PC-3 (cell line): Measurements from ENCODE around the gene PCBP1. TPM values are rescaled to one million over a fixed set of nuclear protein-coding genes. Genes with fewer than 3 reads are reported as not detected.
A peak's percentile ranks its signal among the peaks of the same experiment; 100 is the strongest.
"Not testable (repeated sequence)": the region's sequence is repeated elsewhere in the genome, so short reads cannot be mapped to it uniquely, and the experiment has no call there.

Experiments used
- ATAC-seq: fragments of 200-7000 bp; cut with Tn5 transposase; 2 replicates; pipeline ENCODE4 v1.9.1; 2020; ENCODE audit warnings: mild to moderate bottlenecking, moderate library complexity
- BruUV-seq: library from RNA; stranded (reverse); fragments of 400-500 nt; replicated peaks from 2 replicates; lab custom pipeline; 2021; lab: Mats Ljungman, UMichigan
- CTCF ChIA-PET: fragments of 300-600 bp; sonication (Branson Sonifier 250); formaldehyde crosslinking; loops from one replicate; lab custom pipeline; 2022; ENCODE audit warnings: antibody characterized with exemption; lab: Charles Lee
- POLR2A ChIA-PET: fragments of 300-600 bp; sonication (Branson Sonifier 250); formaldehyde crosslinking; loops from one replicate; lab custom pipeline; 2022; ENCODE audit warnings: antibody characterized with exemption; ENCODE audit not compliant: unreplicated experiment; lab: Charles Lee
- DNase-seq: peaks from one replicate; pipeline ENCODE4 v3.0.0-alpha.2; 2015
- H2AFZ ChIP-seq: fragments of 300-600 bp; sonication (generic); 2 replicates; pipeline ENCODE4 v1.6.0; 2016; ENCODE audit warnings: antibody characterized with exemption, low read length
- H3F3A ChIP-seq: fragments of 300-600 bp; sonication (generic); one replicate; pipeline ENCODE4 v1.6.0; 2017; ENCODE audit warnings: antibody characterized with exemption, low read length, control low read depth, mild to moderate bottlenecking; ENCODE audit not compliant: unreplicated experiment
- H3K27ac ChIP-seq: fragments of 300-600 bp; sonication (generic); 2 replicates; pipeline ENCODE4 v1.5.1; 2016; ENCODE audit warnings: mild to moderate bottlenecking, low read length
- H3K27me3 ChIP-seq: fragments of 300-600 bp; sonication (generic); 2 replicates; pipeline ENCODE4 v1.6.1; 2016; ENCODE audit warnings: low read length, mixed read lengths
- H3K36me3 ChIP-seq: fragments of 300-600 bp; sonication (generic); 2 replicates; pipeline ENCODE4 v1.6.1; 2016; ENCODE audit warnings: low read depth, mixed run types, low read length, mixed read lengths
- H3K4me1 ChIP-seq: fragments of 300-600 bp; sonication (generic); 2 replicates; pipeline ENCODE4 v1.5.1; 2016; ENCODE audit warnings: low read length; ENCODE audit not compliant: insufficient read depth
- H3K4me2 ChIP-seq: fragments of 300-600 bp; sonication (generic); 2 replicates; pipeline ENCODE4 v1.6.0; 2016; ENCODE audit warnings: low read length
- H3K4me3 ChIP-seq: fragments of 300-600 bp; sonication (generic); 2 replicates; pipeline ENCODE4 v1.5.1; 2016; ENCODE audit warnings: mild to moderate bottlenecking, low read length, mixed read lengths
- H3K79me2 ChIP-seq: fragments of 300-600 bp; sonication (generic); 2 replicates; pipeline ENCODE4 v1.6.1; 2017; ENCODE audit warnings: low read length, mixed read lengths
- H3K9ac ChIP-seq: fragments of 300-600 bp; sonication (generic); 2 replicates; pipeline ENCODE4 v1.6.0; 2016; ENCODE audit warnings: mild to moderate bottlenecking, low read length
- H3K9me2 ChIP-seq: fragments of 300-600 bp; sonication (generic); replicated peaks from 2 replicates; pipeline ENCODE4 v1.6.1; 2016; ENCODE audit warnings: mixed run types, low read length, mixed read lengths
- H3K9me3 ChIP-seq: fragments of 300-600 bp; sonication (generic); 2 replicates; pipeline ENCODE4 v1.6.1; 2016; ENCODE audit warnings: low read length, mixed read lengths
- H4K20me1 ChIP-seq: fragments of 300-600 bp; sonication (generic); 2 replicates; pipeline ENCODE4 v1.6.1; 2016; ENCODE audit warnings: low read length, mixed read lengths
- EZH2 ChIP-seq: fragments of 300-600 bp; sonication (generic); IDR thresholded peaks from one replicate; pipeline ENCODE4 v1.6.1; 2017; ENCODE audit warnings: antibody characterized with exemption, mild to moderate bottlenecking, low read length; ENCODE audit not compliant: unreplicated experiment
- EZH2phosphoT487 ChIP-seq: fragments of 300-600 bp; sonication (generic); IDR thresholded peaks from 2 replicates; pipeline ENCODE4 v1.6.1; 2018; ENCODE audit warnings: mild to moderate bottlenecking, antibody characterized with exemption, low read length, borderline replicate concordance
- intact Hi-C: fragments of 100-400 bp; cut with micrococcal nuclease; formaldehyde crosslinking; loops from 2 replicates; pipeline ENCODE4 v1.9.0; 2023
- total RNA-seq: library from RNA; depleted of rRNA; stranded (reverse); fragments of >200 nt; gene quantifications from 2 replicates; pipeline ENCODE4 v1.2.3, GENCODE V29; 2014
- TF ChIP-seq, protein P1 (sequence below): fragments of 300-600 bp; sonication (generic); conservative IDR thresholded peaks from 2 replicates; pipeline ENCODE4 v1.5.1; 2017; ENCODE audit warnings: antibody characterized with exemption, low read depth, mild to moderate bottlenecking, low read length

Gene PCBP1
- total RNA-seq, 1 experiment from 2014 or later = 39.2 TPM

GRCh38 chr2:70090706-70091334 lies 3.5 kb downstream of the PCBP1 start:
- H3K36me3 ChIP-seq = peaks cover 15% of the 10 kb centered on the region
- no peaks in the 10 kb centered on the region for H3K9me3 ChIP-seq
- no peaks in the 10 kb centered on the region for H3K9me2 ChIP-seq
- DNase-seq (no peak), ATAC-seq (no peak)
- H3K4me3 ChIP-seq = no peak overlapping the region
- peaks cover 35% of the 10 kb centered on the region for H3K4me1 ChIP-seq
- peaks cover 10% of the 10 kb centered on the region for H4K20me1 ChIP-seq
- H3K9ac ChIP-seq = no peak overlapping the region
- no TSS peak for BruUV-seq
- peaks cover 41% of the 10 kb centered on the region for H3K79me2 ChIP-seq
- ChIA-PET POLR2A (interaction anchor here (0.6 kb wide), 1 partner anchor 63 kb away, joined by 24 read pairs; no protein-coding TSS in a partner anchor), CTCF (no interaction called here)
- peak overlapping the region; percentile 98; the same call in 1 of the 2 replicates for H3K4me2 ChIP-seq
- no peak overlapping the region for H2AFZ ChIP-seq
- no peaks in the 10 kb centered on the region for H3K27me3 ChIP-seq
- TF ChIP-seq, protein P1, sequence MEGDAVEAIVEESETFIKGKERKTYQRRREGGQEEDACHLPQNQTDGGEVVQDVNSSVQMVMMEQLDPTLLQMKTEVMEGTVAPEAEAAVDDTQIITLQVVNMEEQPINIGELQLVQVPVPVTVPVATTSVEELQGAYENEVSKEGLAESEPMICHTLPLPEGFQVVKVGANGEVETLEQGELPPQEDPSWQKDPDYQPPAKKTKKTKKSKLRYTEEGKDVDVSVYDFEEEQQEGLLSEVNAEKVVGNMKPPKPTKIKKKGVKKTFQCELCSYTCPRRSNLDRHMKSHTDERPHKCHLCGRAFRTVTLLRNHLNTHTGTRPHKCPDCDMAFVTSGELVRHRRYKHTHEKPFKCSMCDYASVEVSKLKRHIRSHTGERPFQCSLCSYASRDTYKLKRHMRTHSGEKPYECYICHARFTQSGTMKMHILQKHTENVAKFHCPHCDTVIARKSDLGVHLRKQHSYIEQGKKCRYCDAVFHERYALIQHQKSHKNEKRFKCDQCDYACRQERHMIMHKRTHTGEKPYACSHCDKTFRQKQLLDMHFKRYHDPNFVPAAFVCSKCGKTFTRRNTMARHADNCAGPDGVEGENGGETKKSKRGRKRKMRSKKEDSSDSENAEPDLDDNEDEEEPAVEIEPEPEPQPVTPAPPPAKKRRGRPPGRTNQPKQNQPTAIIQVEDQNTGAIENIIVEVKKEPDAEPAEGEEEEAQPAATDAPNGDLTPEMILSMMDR = no peak
- TF ChIP-seq EZH2 (no peak), EZH2phosphoT487 (no peak)
- intact Hi-C loops = no loop called here
- peaks cover 4% of the 10 kb centered on the region for H3F3A ChIP-seq
- H3K27ac ChIP-seq = no peak overlapping the region

DNA sequence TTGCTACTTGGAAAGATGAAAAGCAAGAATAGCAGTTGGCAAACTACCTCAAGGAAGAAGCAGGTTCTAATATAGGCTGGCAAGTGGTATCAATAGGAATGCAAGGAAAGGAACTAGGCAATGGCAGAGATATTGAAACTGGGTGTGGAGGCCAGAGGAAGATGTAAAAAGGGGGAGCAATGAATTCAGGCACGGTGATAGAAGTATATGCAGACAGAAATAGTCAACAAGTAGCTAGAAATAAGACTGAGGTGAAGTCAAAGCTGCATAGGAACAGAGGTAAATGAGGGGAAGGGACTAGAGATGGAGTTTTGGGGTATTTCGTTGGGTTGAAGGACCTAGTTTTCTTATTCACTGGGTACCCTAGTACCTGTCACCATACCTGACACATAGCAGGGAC lies 4.1 kb downstream of the PCBP1 start:
- Histone ChIP-seq H3K4me1 (peaks cover 30% of the 10 kb centered on the region), H3K27me3 (no peaks in the 10 kb centered on the region), H2AFZ (no peak overlapping the region), H3K79me2 (peaks cover 35% of the 10 kb centered on the region), H4K20me1 (peaks cover 10% of the 10 kb centered on the region), H3K27ac (no peak overlapping the region), H3K36me3 (peaks cover 15% of the 10 kb centered on the region), H3K9me2 (no peaks in the 10 kb centered on the region), H3K9me3 (no peaks in the 10 kb centered on the region), H3K4me3 (no peak overlapping the region), H3K4me2 (no peak overlapping the region), H3F3A (no peaks in the 10 kb centered on the region), H3K9ac (no peak overlapping the region)
- ChIA-PET POLR2A (interaction anchor here (0.6 kb wide), 2 partner anchors 41 to 63 kb away, joined by 5 to 24 read pairs; no protein-coding TSS in a partner anchor), CTCF (no interaction called here)
- intact Hi-C loops = no loop called here
- TF ChIP-seq, protein P1 = no peak
- TF ChIP-seq EZH2 (no peak), EZH2phosphoT487 (no peak)
- BruUV-seq = no TSS peak
- DNase-seq = no peak
- ATAC-seq = no peak

DNA sequence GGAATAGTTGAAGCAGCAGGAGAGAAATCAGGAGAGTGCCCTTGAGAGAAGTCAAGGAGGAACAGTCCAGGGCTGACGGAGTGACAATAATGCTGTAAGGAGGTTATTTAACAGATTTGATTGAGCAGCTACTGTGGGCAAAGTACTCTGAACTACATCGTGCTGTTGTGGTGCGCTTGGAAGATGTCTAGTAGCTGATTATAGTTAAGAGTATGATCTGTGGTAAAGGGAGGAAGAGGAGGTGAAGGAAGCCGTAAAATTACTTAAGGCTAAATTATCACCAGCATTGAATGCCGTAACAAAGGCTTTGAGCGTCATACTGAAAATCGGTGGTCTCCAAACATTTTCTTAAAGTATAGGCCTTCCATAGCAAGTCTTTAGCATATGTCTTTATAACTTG lies 4.5 kb downstream of the PCBP1 start:
- Histone ChIP-seq H3K4me1 (peaks cover 26% of the 10 kb centered on the region), H3K79me2 (peaks cover 33% of the 10 kb centered on the region), H3K4me3 (no peak overlapping the region), H3K9ac (no peak overlapping the region), H3K4me2 (no peak overlapping the region), H3K27ac (no peak overlapping the region), H3K9me3 (no peaks in the 10 kb centered on the region), H3K9me2 (no peaks in the 10 kb centered on the region), H4K20me1 (peaks cover 10% of the 10 kb centered on the region), H3K36me3 (peaks cover 15% of the 10 kb centered on the region), H3K27me3 (no peaks in the 10 kb centered on the region), H3F3A (no peaks in the 10 kb centered on the region), H2AFZ (no peak overlapping the region)
- no TSS peak for BruUV-seq
- ATAC-seq = no peak
- POLR2A ChIA-PET = interaction anchor here (0.6 kb wide), 1 partner anchor 41 kb away, joined by 5 read pairs; no protein-coding TSS in a partner anchor
- TF ChIP-seq, protein P1 = no peak
- TF ChIP-seq EZH2 = no peak
- TF ChIP-seq EZH2phosphoT487 = no peak
- intact Hi-C loops = no loop called here
- DNase-seq = no peak
- CTCF ChIA-PET = no interaction called here

- CTCF ChIA-PET = not testable (repeated sequence)
- POLR2A ChIA-PET = interaction anchor here (0.5 kb wide), 1 partner anchor 31 kb away, joined by 3 read pairs; no protein-coding TSS in a partner anchor
Observed at GRCh38 chr2:70092576-70093243, 5.4 kb downstream of the PCBP1 start.

More at GRCh38 chr2:70092576-70093243, 5.4 kb downstream of the PCBP1 start:
- H3K9me2 ChIP-seq, H3K4me3 ChIP-seq, H3K4me2 ChIP-seq, DNase-seq, H2AFZ ChIP-seq, H3K9me3 ChIP-seq, ATAC-seq, intact Hi-C loops, BruUV-seq, H3K27me3 ChIP-seq, H3K27ac ChIP-seq, H3K9ac ChIP-seq, H3F3A ChIP-seq: not testable (repeated sequence)
- H3K36me3 ChIP-seq = peaks cover 14% of the 10 kb centered on the region
- H3K79me2 ChIP-seq = peaks cover 29% of the 10 kb centered on the region
- H3K4me1 ChIP-seq = peaks cover 26% of the 10 kb centered on the region
- H4K20me1 ChIP-seq = peaks cover 10% of the 10 kb centered on the region
